ENCODE data around the gene TNPO3. TPM values are rescaled to one million over a fixed set of nuclear protein-coding genes. Genes with fewer than 3 reads are reported as not detected.

TNPO3 gene
- polyA plus RNA-seq, 3 donors = 42.0 to 47.7 (median 45.1) TPM

- no peak for DNase-seq (ENCODE audit: extremely low read depth in 1 of 11, low read depth in 9 of 11, low spot score in 4 of 11)
Observed at GRCh38 chr7:128906001-128906765, 148.7 kb downstream of the TNPO3 start.

- no peak for DNase-seq (ENCODE audit: extremely low read depth in 1 of 11, low read depth in 9 of 11, low spot score in 4 of 11)
Observed at GRCh38 chr7:128904381-128905197, 150.3 kb downstream of the TNPO3 start.

Other genes with a start within 250 kb of the TNPO3 start
- gene FLNC, start 224.7 kb downstream of the TNPO3 start, polyA plus RNA-seq (ENCODE audit: insufficient read length in 3 of 3) = 10 to 100 TPM; 11.2 to 23.6 (median 17.8) TPM
- gene ATP6V1F, start 192.3 kb downstream of the TNPO3 start, polyA plus RNA-seq (ENCODE audit: insufficient read length in 3 of 3) = 100 to 1,000 TPM; 224 to 261 (median 241) TPM
- 10 to 100 TPM; 15.0 to 32.4 (median 21.4) TPM for gene KCP, start 144.4 kb downstream of the TNPO3 start, polyA plus RNA-seq (ENCODE audit: insufficient read length in 3 of 3)
- gene IRF5, start 117.2 kb downstream of the TNPO3 start, polyA plus RNA-seq (ENCODE audit: insufficient read length in 3 of 3) = 10 to 100 TPM in 1 of 3 donors, 1 to 10 TPM in 2; 7.3 to 10.3 (median 9.1) TPM
- 10 to 100 TPM; 69.0 to 76.8 (median 73.9) TPM for gene TSPAN33, start 89.6 kb upstream of the TNPO3 start, polyA plus RNA-seq (ENCODE audit: insufficient read length in 3 of 3)
- gene SMO, start 133.5 kb upstream of the TNPO3 start, polyA plus RNA-seq (ENCODE audit: insufficient read length in 3 of 3) = 100 to 1,000 TPM in 2 of 3 donors, 10 to 100 TPM in 1; 97.2 to 121 (median 106) TPM
- 10 to 100 TPM; 25.6 to 35.0 (median 26.5) TPM for gene AHCYL2, start 169.9 kb upstream of the TNPO3 start, polyA plus RNA-seq (ENCODE audit: insufficient read length in 3 of 3)

Measured in renal cortex interstitium (tissue), 11 donors.